Sigmoid colon (tissue), 7 donors: ENCODE results near the gene AKT1S1. TPM values are rescaled to one million over a fixed set of nuclear protein-coding genes. Genes with fewer than 3 reads are reported as not detected.

Experiments
- DNase-seq: peaks from one replicate; pipeline ENCODE4 v3.0.0-alpha.2; 2019
- H3K27ac ChIP-seq, 4 donors: fragments of 200-600 bp; sonication (generic); one replicate each; pipeline ENCODE4 v1.5.1; 2016 to 2019; ENCODE audit warnings: mild to moderate bottlenecking in 1 of 4
- H3K27me3 ChIP-seq, 3 donors: fragments of 200-600 bp; sonication (generic); one replicate each; pipeline ENCODE4 v1.5.1; 2019; ENCODE audit warnings: mild to moderate bottlenecking in 1 of 3
- H3K36me3 ChIP-seq, 4 donors: fragments of 200-600 bp; sonication (generic); one replicate each; pipeline ENCODE4 v1.5.1; 2016 to 2019
- H3K4me1 ChIP-seq, 4 donors: fragments of 200-600 bp; sonication (generic); one replicate each; pipeline ENCODE4 v1.5.1; 2017 to 2019
- H3K4me3 ChIP-seq, 4 donors: fragments of 200-600 bp; sonication (generic); one replicate each; pipeline ENCODE4 v1.5.1; 2017 to 2019; ENCODE audit warnings: mild to moderate bottlenecking in 2 of 4, moderate library complexity in 1 of 4
- H3K9me3 ChIP-seq, 4 donors: fragments of 200-600 bp in 3 of 4; sonication (generic) in 3 of 4; one replicate each; pipeline versions ENCODE4 v1.5.1 to v1.6.1; 2013 to 2019
- CTCF ChIP-seq, 4 experiments: fragments of 450-650 bp in 3 of 4; fragments of 200-600 bp in 1 of 4; IDR thresholded peaks; one replicate each; pipeline ENCODE4 v1.5.1; 2016 to 2019; ENCODE audit warnings: antibody characterized with exemption in 4 of 4, mild to moderate bottlenecking in 3 of 4, moderate library complexity in 2 of 4
- EP300 ChIP-seq, 4 donors: sonication (generic); formaldehyde crosslinking; IDR thresholded peaks; one replicate each; pipeline ENCODE4 v1.6.1; 2017; ENCODE audit warnings: antibody characterized with exemption in 4 of 4
- POLR2A ChIP-seq, 2 donors: fragments of 450-650 bp; IDR thresholded peaks; one replicate each; pipeline ENCODE4 v1.6.1; 2016; ENCODE audit warnings: antibody characterized with exemption in 2 of 2, mild to moderate bottlenecking in 2 of 2, moderate library complexity in 2 of 2
- POLR2AphosphoS5 ChIP-seq, 4 donors: sonication (generic); formaldehyde crosslinking; IDR thresholded peaks; one replicate each; pipeline ENCODE4 v1.6.1; 2017; ENCODE audit warnings: antibody characterized with exemption in 4 of 4
- WGBS, 2 donors: extraction: QIAGEN DNeasy Blood & Tissue Kit; methylation state at CpG; one replicate each; pipeline ENCODE4 v1.1.7; 2013; 5-methylcytosine and 5-hydroxymethylcytosine counted together
- intact Hi-C: fragments of 100-400 bp; cut with DNase I; formaldehyde crosslinking; loops from one replicate; pipeline ENCODE4 v1.15.1; 2023
- polyA plus RNA-seq, 3 donors: library from polyadenylated mRNA; stranded (reverse); fragments of 200-250 nt; gene quantifications; one replicate each; pipeline ENCODE4 v1.2.3, GENCODE V29; 2013
- total RNA-seq, 4 donors: library from RNA; depleted of rRNA; stranded (reverse); fragments of >200 nt; gene quantifications; one replicate each; pipeline ENCODE4 v1.1.0, GENCODE V29; 2016
- donor health status: healthy with polysubstance abuse.
- donor health status: Bipolar disorder and iron deficiency.
- donor health status: healthy.

AKT1S1 gene
- total and polyA plus RNA-seq, 7 donors = 13.6 to 55.9 (median 16.1) TPM

GRCh38 chr19:49840321-49840720, 36.8 kb downstream of the AKT1S1 start:
- TF ChIP-seq CTCF (IDR thresholded peaks at IDR 0.05) (peak in 1 of 4 experiments; percentile 8), EP300 (IDR thresholded peaks at IDR 0.05) (no peak), POLR2AphosphoS5 (IDR thresholded peaks at IDR 0.05) (no peak), POLR2A (IDR thresholded peaks at IDR 0.05) (no peak)
- H3K4me1 ChIP-seq = peaks cover 0 to 16% (median 7%) of the 10 kb centered on the region in 4 donors
- H3K9me3 ChIP-seq = no peaks in the 10 kb centered on the region
- H3K4me3 ChIP-seq = no peak overlapping the region
- 89 to 98% methylated on average over 11 of the region's 11 CpGs for WGBS, 2 donors
- no peak for DNase-seq
- no peaks in the 10 kb centered on the region for H3K27me3 ChIP-seq
- intact Hi-C loops = no loop called here
- H3K27ac ChIP-seq = peak overlapping the region in 3 of 4 donors; percentile 67 to 73 (median 69)
- peaks cover 17 to 40% (median 29%) of the 10 kb centered on the region in 4 donors for H3K36me3 ChIP-seq

- Histone ChIP-seq H3K4me1 (peaks cover 0 to 16% (median 7%) of the 10 kb centered on the region in 4 donors), H3K4me3 (no peak overlapping the region), H3K9me3 (no peaks in the 10 kb centered on the region), H3K27me3 (no peaks in the 10 kb centered on the region), H3K36me3 (peaks cover 18 to 46% (median 36%) of the 10 kb centered on the region in 4 donors), H3K27ac (peak overlapping the region in 3 of 4 donors; percentile 67 to 73 (median 69))
- 94 to 97% methylated on average over 11 of the region's 11 CpGs for WGBS, 2 donors
- TF ChIP-seq POLR2AphosphoS5 (IDR thresholded peaks at IDR 0.05) (peak in 2 of 4 donors; percentile 43 to 58), POLR2A (IDR thresholded peaks at IDR 0.05) (no peak)
- no peak for DNase-seq
- intact Hi-C loops = no loop called here
Measured at GRCh38 chr19:49839713-49840112, 37.4 kb downstream of the AKT1S1 start.

- no peak for DNase-seq
- Histone ChIP-seq H3K36me3 (peaks cover 21 to 53% (median 42%) of the 10 kb centered on the region in 4 donors), H3K9me3 (no peaks in the 10 kb centered on the region), H3K4me1 (peaks cover 0 to 16% (median 7%) of the 10 kb centered on the region in 4 donors), H3K27ac (peak overlapping the region in 3 of 4 donors; percentile 67 to 73 (median 69)), H3K4me3 (no peak overlapping the region), H3K27me3 (no peaks in the 10 kb centered on the region)
- intact Hi-C loops = no loop called here
- WGBS, 2 donors = 90 to 91% methylated on average over 18 of the region's 18 CpGs
- TF ChIP-seq POLR2A (IDR thresholded peaks at IDR 0.05) (no peak), POLR2AphosphoS5 (IDR thresholded peaks at IDR 0.05) (peak in 1 of 4 donors; percentile 8)
Measured at GRCh38 chr19:49838885-49839588, 38.1 kb downstream of the AKT1S1 start.

- 96 to 98% methylated on average over 9 of the region's 9 CpGs for WGBS, 2 donors
- Histone ChIP-seq H3K36me3 (peaks cover 31 to 69% (median 58%) of the 10 kb centered on the region in 4 donors), H3K4me1 (peaks cover 0 to 16% (median 7%) of the 10 kb centered on the region in 4 donors)
Measured at GRCh38 chr19:49837425-49837824, 39.7 kb downstream of the AKT1S1 start.

GRCh38 chr19:49837009-49837310, 40.2 kb downstream of the AKT1S1 start:
- Histone ChIP-seq H3K27me3 (no peaks in the 10 kb centered on the region), H3K9me3 (no peaks in the 10 kb centered on the region), H3K4me1 (peaks cover 0 to 16% (median 7%) of the 10 kb centered on the region in 4 donors), H3K4me3 (no peak overlapping the region), H3K36me3 (peaks cover 31 to 74% (median 62%) of the 10 kb centered on the region in 4 donors), H3K27ac (no peak overlapping the region)
- no peak for DNase-seq
- WGBS, 2 donors = 91 to 95% methylated on average over 5 of the region's 5 CpGs
- intact Hi-C loops = no loop called here
- TF ChIP-seq EP300 (IDR thresholded peaks at IDR 0.05) = no peak
- TF ChIP-seq POLR2AphosphoS5 (IDR thresholded peaks at IDR 0.05) = no peak
- TF ChIP-seq POLR2A (IDR thresholded peaks at IDR 0.05) = no peak
- no peak for TF ChIP-seq CTCF (IDR thresholded peaks at IDR 0.05)

More at GRCh38 chr19:49837425-49837824, 39.7 kb downstream of the AKT1S1 start:
- no peak overlapping the region for H3K27ac ChIP-seq
- intact Hi-C loops = no loop called here
- no peak overlapping the region for H3K4me3 ChIP-seq
- TF ChIP-seq CTCF (IDR thresholded peaks at IDR 0.05) (no peak), EP300 (IDR thresholded peaks at IDR 0.05) (no peak), POLR2A (IDR thresholded peaks at IDR 0.05) (no peak), POLR2AphosphoS5 (IDR thresholded peaks at IDR 0.05) (no peak)
- no peaks in the 10 kb centered on the region for H3K9me3 ChIP-seq
- H3K27me3 ChIP-seq = no peaks in the 10 kb centered on the region
- DNase-seq = no peak
